ENCODE measurements around the gene TNFRSF12A. TPM values are rescaled to one million over a fixed set of nuclear protein-coding genes. Genes with fewer than 3 reads are reported as not detected.

TNFRSF12A gene
- total RNA-seq, 6 experiments from 2014 or later: 392 to 451 (median 429) TPM

GRCh38 chr16:3044708-3045107 is 24.5 kb downstream of the TNFRSF12A start:
- no peaks in the 10 kb centered on the region for H3K9me3 Mint-ChIP-seq
- no peak overlapping the region for H3K27ac Mint-ChIP-seq
- H3K27me3 Mint-ChIP-seq (ENCODE audit: insufficient read depth): peaks cover 42% of the 10 kb centered on the region
- DNase-seq: no peak
- H3K4me1 Mint-ChIP-seq (ENCODE audit: low read depth): no peaks in the 10 kb centered on the region
- H3K36me3 Mint-ChIP-seq (ENCODE audit: low read depth): no peaks in the 10 kb centered on the region
- no peak for TF ChIP-seq CTCF (IDR thresholded peaks at IDR 0.05)
- peak overlapping the region; percentile 64; the same call in 1 of the 2 replicates for H3K4me3 Mint-ChIP-seq

GRCh38 chr16:3045758-3046640 is 25.8 kb downstream of the TNFRSF12A start, which contains the start of gene MMP25:
TSS of gene MMP25 (plus strand) at chr16:3046561. CDS start at chr16:3046918, 357 bp downstream.
- no peaks in the 10 kb centered on the region for H3K9me3 Mint-ChIP-seq
- DNase-seq: no peak
- no peaks in the 10 kb centered on the region for H3K4me1 Mint-ChIP-seq (ENCODE audit: low read depth)
- H3K27ac Mint-ChIP-seq: no peak within 1 kb of the TSS
- H3K4me3 Mint-ChIP-seq: peak within 1 kb of the TSS; percentile 64; the same call in 1 of the 2 replicates
- TF ChIP-seq CTCF (IDR thresholded peaks at IDR 0.05): no peak
- H3K27me3 Mint-ChIP-seq (ENCODE audit: insufficient read depth): peaks cover 41% of the 10 kb centered on the region
- no peaks in the 10 kb centered on the region for H3K36me3 Mint-ChIP-seq (ENCODE audit: low read depth)

GRCh38 chr16:3046641-3047386 is 26.6 kb downstream of the TNFRSF12A start:
- Mint-ChIP-seq H3K4me3 (no peak overlapping the region), H3K27me3 (ENCODE audit: insufficient read depth) (peaks cover 45% of the 10 kb centered on the region)

GRCh38 chr16:3047387-3047720 is 27.2 kb downstream of the TNFRSF12A start:
- no peak for DNase-seq
- peaks cover 45% of the 10 kb centered on the region for H3K27me3 Mint-ChIP-seq (ENCODE audit: insufficient read depth)
- no peaks in the 10 kb centered on the region for H3K9me3 Mint-ChIP-seq
- no peaks in the 10 kb centered on the region for H3K36me3 Mint-ChIP-seq (ENCODE audit: low read depth)
- no peak for TF ChIP-seq CTCF (IDR thresholded peaks at IDR 0.05)
- no peak overlapping the region for H3K27ac Mint-ChIP-seq
- no peaks in the 10 kb centered on the region for H3K4me1 Mint-ChIP-seq (ENCODE audit: low read depth)
- no peak overlapping the region for H3K4me3 Mint-ChIP-seq

More at GRCh38 chr16:3046641-3047386, 26.6 kb downstream of the TNFRSF12A start:
- H3K4me1 Mint-ChIP-seq (ENCODE audit: low read depth): no peaks in the 10 kb centered on the region
- no peaks in the 10 kb centered on the region for H3K36me3 Mint-ChIP-seq (ENCODE audit: low read depth)
- H3K27ac Mint-ChIP-seq: no peak overlapping the region
- no peaks in the 10 kb centered on the region for H3K9me3 Mint-ChIP-seq
- TF ChIP-seq CTCF (IDR thresholded peaks at IDR 0.05): no peak
- DNase-seq: no peak

- Mint-ChIP-seq H3K27me3 (ENCODE audit: insufficient read depth) (peaks cover 29% of the 10 kb centered on the region), H3K36me3 (ENCODE audit: low read depth) (no peaks in the 10 kb centered on the region), H3K27ac (no peak overlapping the region), H3K4me3 (no peak overlapping the region), H3K9me3 (no peaks in the 10 kb centered on the region), H3K4me1 (ENCODE audit: low read depth) (no peaks in the 10 kb centered on the region)
- TF ChIP-seq CTCF (IDR thresholded peaks at IDR 0.05): no peak
- no peak for DNase-seq
These were observed 29.8 kb downstream of the TNFRSF12A start for GRCh38 chr16:3049921-3050481.

All from HFFc6 (cell line).